ENCODE measurements around the gene ATP5PO. TPM values are rescaled to one million over a fixed set of nuclear protein-coding genes. Genes with fewer than 3 reads are reported as not detected.
"Not testable (repeated sequence)": the region's sequence is repeated elsewhere in the genome, so short reads cannot be mapped to it uniquely, and the experiment has no call there.

ATP5PO gene
- total RNA-seq, 4 donors from 2014 or later: 261 to 560 (median 356) TPM

DNA sequence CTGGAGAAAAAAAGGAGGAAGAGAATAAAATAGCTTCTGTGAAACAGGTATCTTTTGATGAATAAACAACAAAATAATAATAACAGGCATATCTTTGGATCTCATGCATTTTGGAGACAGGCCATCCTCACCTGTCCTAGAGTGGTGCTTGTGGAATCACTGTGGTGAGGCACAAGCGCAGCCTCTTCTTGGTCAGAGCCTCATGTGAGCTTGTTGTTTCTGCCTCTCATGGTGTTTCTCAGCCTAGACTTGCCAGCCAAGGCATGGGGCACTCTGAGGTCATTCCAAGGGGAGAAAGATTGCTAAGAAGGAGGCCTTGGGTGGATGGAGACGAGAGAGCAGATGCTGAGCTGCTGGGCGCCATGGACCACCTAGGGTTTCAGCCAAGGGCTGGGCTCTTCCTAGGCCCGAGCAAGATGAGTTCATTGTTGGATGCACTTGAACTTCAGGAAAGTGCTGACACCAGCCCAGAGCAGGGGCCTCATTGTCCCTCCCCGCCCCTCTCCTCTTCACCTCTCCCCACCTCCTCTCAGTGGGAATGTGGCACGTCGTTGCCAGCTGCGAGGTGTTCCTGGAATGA, 49.5 kb downstream of the ATP5PO start:
- no peaks in the 10 kb centered on the region for H3K4me1 ChIP-seq
- no peak overlapping the region for H3K4me3 ChIP-seq
- in situ Hi-C loops (cut with MboI; ENCODE audit: low sequenced_read_pairs in 4 of 4): no loop called here
- no peaks in the 10 kb centered on the region for H3K36me3 ChIP-seq
- intact Hi-C loops (cut with DNase I; ENCODE audit: low total_unique reads): loop anchor here (5.0 kb wide), 1 partner anchor 1411 kb away; no protein-coding TSS in a partner anchor
- no peaks in the 10 kb centered on the region for H3K9me3 ChIP-seq
- no peak overlapping the region for H3K27ac ChIP-seq
- no peaks in the 10 kb centered on the region for H3K27me3 ChIP-seq
- DNase-seq: no peak
- ATAC-seq: no peak
- TF ChIP-seq POLR2A (IDR thresholded peaks at IDR 0.05): no peak
- TF ChIP-seq, protein P1, sequence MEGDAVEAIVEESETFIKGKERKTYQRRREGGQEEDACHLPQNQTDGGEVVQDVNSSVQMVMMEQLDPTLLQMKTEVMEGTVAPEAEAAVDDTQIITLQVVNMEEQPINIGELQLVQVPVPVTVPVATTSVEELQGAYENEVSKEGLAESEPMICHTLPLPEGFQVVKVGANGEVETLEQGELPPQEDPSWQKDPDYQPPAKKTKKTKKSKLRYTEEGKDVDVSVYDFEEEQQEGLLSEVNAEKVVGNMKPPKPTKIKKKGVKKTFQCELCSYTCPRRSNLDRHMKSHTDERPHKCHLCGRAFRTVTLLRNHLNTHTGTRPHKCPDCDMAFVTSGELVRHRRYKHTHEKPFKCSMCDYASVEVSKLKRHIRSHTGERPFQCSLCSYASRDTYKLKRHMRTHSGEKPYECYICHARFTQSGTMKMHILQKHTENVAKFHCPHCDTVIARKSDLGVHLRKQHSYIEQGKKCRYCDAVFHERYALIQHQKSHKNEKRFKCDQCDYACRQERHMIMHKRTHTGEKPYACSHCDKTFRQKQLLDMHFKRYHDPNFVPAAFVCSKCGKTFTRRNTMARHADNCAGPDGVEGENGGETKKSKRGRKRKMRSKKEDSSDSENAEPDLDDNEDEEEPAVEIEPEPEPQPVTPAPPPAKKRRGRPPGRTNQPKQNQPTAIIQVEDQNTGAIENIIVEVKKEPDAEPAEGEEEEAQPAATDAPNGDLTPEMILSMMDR (IDR thresholded peaks at IDR 0.05 in 4 of 5, conservative IDR thresholded peaks at IDR 0.05 in 1 of 5): no peak

DNA sequence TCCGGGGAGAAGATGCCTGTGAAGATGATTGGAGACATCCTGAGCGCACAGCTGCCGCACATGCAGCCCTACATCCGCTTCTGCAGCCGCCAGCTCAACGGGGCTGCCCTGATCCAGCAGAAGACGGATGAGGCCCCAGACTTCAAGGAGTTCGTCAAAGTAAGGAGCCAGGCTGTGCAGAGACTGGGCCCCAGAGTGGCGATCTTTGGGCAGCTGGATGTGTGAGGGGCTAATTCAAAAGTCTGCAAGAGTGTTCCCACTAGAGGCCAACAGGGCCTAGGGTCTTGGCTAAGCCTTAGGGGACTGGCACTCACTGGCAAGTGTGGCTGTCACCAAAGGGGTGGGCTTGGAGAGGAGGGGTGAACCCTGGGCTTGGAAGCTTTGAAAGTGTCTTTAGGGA, 50.4 kb downstream of the ATP5PO start:
- Histone ChIP-seq H3K36me3 (no peaks in the 10 kb centered on the region), H3K4me3 (no peak overlapping the region), H3K27me3 (no peaks in the 10 kb centered on the region), H3K9me3 (no peaks in the 10 kb centered on the region), H3K4me1 (no peaks in the 10 kb centered on the region), H3K27ac (no peak overlapping the region)
- in situ Hi-C loops (cut with MboI; ENCODE audit: low sequenced_read_pairs in 4 of 4) (no loop called here), intact Hi-C loops (cut with DNase I; ENCODE audit: low total_unique reads) (loop anchor here (5.0 kb wide), 1 partner anchor 1412 kb away; no protein-coding TSS in a partner anchor)
- ATAC-seq (no peak), DNase-seq (no peak)
- TF ChIP-seq, protein P1 (IDR thresholded peaks at IDR 0.05 in 4 of 5, conservative IDR thresholded peaks at IDR 0.05 in 1 of 5): no peak

DNA sequence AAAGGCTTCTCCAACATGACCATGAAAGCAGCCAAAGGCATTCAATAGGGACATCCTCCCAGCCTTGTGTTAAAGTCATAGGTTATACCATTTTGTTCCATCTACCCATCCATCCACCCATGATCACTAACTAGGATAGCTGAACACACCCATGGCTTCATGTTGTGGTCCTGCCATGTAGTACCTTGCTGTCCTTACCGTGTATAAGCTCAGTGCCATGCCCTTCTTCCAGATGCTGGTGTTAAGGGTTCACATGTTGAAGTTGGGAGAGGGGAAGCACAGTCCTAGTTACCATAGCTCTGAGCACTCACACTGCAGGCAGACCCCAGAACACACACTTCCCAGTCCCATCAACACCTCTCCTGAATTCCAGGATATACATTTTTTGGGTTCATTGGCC, 51.5 kb downstream of the ATP5PO start:
- TF ChIP-seq POLR2A (IDR thresholded peaks at IDR 0.05): no peak
- TF ChIP-seq, protein P1 (IDR thresholded peaks at IDR 0.05 in 4 of 5, conservative IDR thresholded peaks at IDR 0.05 in 1 of 5): no peak

DNA sequence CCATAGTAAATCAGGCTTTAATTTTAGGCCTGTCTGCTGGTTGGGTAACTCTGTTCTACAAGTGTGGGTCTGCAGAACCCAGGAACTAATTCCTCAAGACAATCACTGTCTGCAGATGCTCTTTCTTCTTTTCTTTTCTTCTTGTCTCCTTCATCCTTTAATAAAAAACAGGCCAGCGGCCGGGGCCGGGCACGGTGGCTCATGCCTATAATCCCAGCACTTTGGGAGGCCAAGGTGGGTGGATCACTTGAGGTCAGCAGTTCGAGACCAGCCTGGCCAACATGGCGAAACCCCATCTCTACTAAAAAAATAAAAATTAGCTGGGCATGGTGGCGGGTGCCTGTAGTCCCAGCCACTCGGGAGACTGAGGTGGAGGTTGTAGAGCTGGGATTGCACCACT, 52.4 kb downstream of the ATP5PO start:
- intact Hi-C loops (cut with DNase I; ENCODE audit: low total_unique reads): not testable (repeated sequence)

More for the DNA sequence above, 51.5 kb downstream of the ATP5PO start:
- H3K4me1 ChIP-seq: no peaks in the 10 kb centered on the region
- H3K4me3 ChIP-seq: no peak overlapping the region
- in situ Hi-C loops (cut with MboI; ENCODE audit: low sequenced_read_pairs in 4 of 4) (no loop called here), intact Hi-C loops (cut with DNase I; ENCODE audit: low total_unique reads) (no loop called here)
- H3K9me3 ChIP-seq: no peaks in the 10 kb centered on the region
- H3K36me3 ChIP-seq: no peaks in the 10 kb centered on the region
- ATAC-seq: no peak
- no peak overlapping the region for H3K27ac ChIP-seq
- H3K27me3 ChIP-seq: no peaks in the 10 kb centered on the region
- DNase-seq: no peak

DNA sequence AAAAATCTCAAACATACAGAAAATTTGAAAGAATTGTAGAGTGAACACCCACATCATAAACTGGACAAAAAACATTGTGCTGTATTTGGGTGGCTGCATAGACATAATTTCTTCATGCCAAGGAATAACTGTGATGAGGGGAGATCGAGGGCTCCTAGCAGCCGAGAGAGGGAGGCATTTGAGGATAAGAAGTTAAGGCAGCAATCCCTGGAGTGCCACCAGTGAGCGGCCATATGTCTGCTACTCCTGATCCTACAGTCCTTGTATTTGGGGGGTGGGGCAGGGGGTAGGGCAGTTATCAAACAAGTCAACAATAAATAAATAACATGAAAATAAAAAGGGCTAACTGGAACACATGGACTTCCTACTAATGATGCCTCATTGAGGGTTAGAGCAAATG, 54.5 kb downstream of the ATP5PO start:
- Histone ChIP-seq H3K4me3 (no peak overlapping the region), H3K36me3 (no peaks in the 10 kb centered on the region), H3K9me3 (no peaks in the 10 kb centered on the region), H3K27ac (no peak overlapping the region), H3K27me3 (no peaks in the 10 kb centered on the region), H3K4me1 (peaks cover 0 to 4% of the 10 kb centered on the region in 2 donors)
- intact Hi-C loops (cut with DNase I; ENCODE audit: low total_unique reads): no loop called here
- ATAC-seq: no peak
- in situ Hi-C loops (cut with MboI; ENCODE audit: low sequenced_read_pairs in 4 of 4): no loop called here
- TF ChIP-seq POLR2A (IDR thresholded peaks at IDR 0.05): no peak
- TF ChIP-seq, protein P1 (IDR thresholded peaks at IDR 0.05 in 4 of 5, conservative IDR thresholded peaks at IDR 0.05 in 1 of 5): no peak
- no peak for DNase-seq

More for the DNA sequence above, 52.4 kb downstream of the ATP5PO start:
- H3K27ac ChIP-seq; H3K4me1 ChIP-seq; ATAC-seq; H3K9me3 ChIP-seq; H3K4me3 ChIP-seq; DNase-seq; in situ Hi-C loops (cut with MboI; ENCODE audit: low sequenced_read_pairs in 4 of 4); H3K27me3 ChIP-seq; H3K36me3 ChIP-seq: not testable (repeated sequence)

All from gastrocnemius medialis (tissue), 4 donors.